HEK293 (cell line): ENCODE results near the gene AP2A1.

Experiments
- KLF16 ChIP-seq: fragments of 450-650 bp; formaldehyde crosslinking; IDR thresholded peaks from 2 replicates; pipeline ENCODE4 v1.5.1; 2017; ENCODE audit warnings: missing biosample characterization, missing genetic modification characterization
- TRIM28 ChIP-seq: IDR thresholded peaks from 2 replicates; pipeline ENCODE4 v1.6.1; 2011; ENCODE audit warnings: low read length, control low read depth, borderline replicate concordance
- YY2 ChIP-seq: fragments of 450-650 bp; formaldehyde crosslinking; IDR thresholded peaks from 2 replicates; pipeline ENCODE4 v1.5.1; 2016; ENCODE audit warnings: missing biosample characterization, missing genetic modification characterization
- ZBTB26 ChIP-seq: fragments of 450-650 bp; formaldehyde crosslinking; optimal IDR thresholded peaks from 2 replicates; pipeline ENCODE3; 2016; ENCODE audit warnings: missing biosample characterization, mild to moderate bottlenecking, missing genetic modification characterization
- ZFP37 ChIP-seq: fragments of 450-650 bp; formaldehyde crosslinking; IDR thresholded peaks from 2 replicates; pipeline ENCODE4 v1.5.1; 2016; ENCODE audit warnings: missing biosample characterization, missing genetic modification characterization
- ZNF10 ChIP-seq: fragments of 450-650 bp; formaldehyde crosslinking; IDR thresholded peaks from 2 replicates; pipeline ENCODE4 v1.5.1; 2017; ENCODE audit warnings: missing biosample characterization, missing genetic modification characterization
- ZNF23 ChIP-seq: fragments of 450-650 bp; formaldehyde crosslinking; IDR thresholded peaks from 2 replicates; pipeline ENCODE4 v1.5.1; 2016; ENCODE audit warnings: missing biosample characterization, missing genetic modification characterization, borderline replicate concordance
- ZNF274 ChIP-seq, 2 experiments: fragments of 200-500 bp in 1 of 2; fragments of 450-650 bp in 1 of 2; sonication (Bioruptor generic) in 1 of 2; formaldehyde crosslinking in 1 of 2; IDR thresholded peaks; 2 replicates each; pipeline versions ENCODE4 v1.5.1 to v1.6.1; 2014 to 2016; ENCODE audit warnings: borderline replicate concordance in 1 of 2, inconsistent platforms in 1 of 2, low read length in 1 of 2, missing biosample characterization in 1 of 2, missing genetic modification characterization in 1 of 2
- ZNF510 ChIP-seq: fragments of 450-650 bp; formaldehyde crosslinking; IDR thresholded peaks from 2 replicates; pipeline ENCODE4 v1.5.1; 2018; ENCODE audit warnings: mild to moderate bottlenecking, missing genetic modification characterization, missing biosample characterization; ENCODE audit not compliant: insufficient replicate concordance
- ZNF670 ChIP-seq: fragments of 450-650 bp; formaldehyde crosslinking; IDR thresholded peaks from 2 replicates; pipeline ENCODE4 v1.5.1; 2016; ENCODE audit warnings: missing biosample characterization, missing genetic modification characterization, low read depth
- TF ChIP-seq, protein P1 (sequence below): fragments of 450-650 bp; formaldehyde crosslinking; IDR thresholded peaks from 2 replicates; pipeline ENCODE4 v1.5.1; 2016; ENCODE audit warnings: missing biosample characterization, missing genetic modification characterization
- TF ChIP-seq, protein P2 (sequence below): fragments of 450-650 bp; formaldehyde crosslinking; IDR thresholded peaks from 2 replicates; pipeline ENCODE4 v1.5.1; 2016; ENCODE audit warnings: missing biosample characterization, missing genetic modification characterization
- TF ChIP-seq, protein P3 (sequence below): fragments of 450-650 bp; formaldehyde crosslinking; IDR thresholded peaks from 2 replicates; pipeline ENCODE4 v1.5.1; 2016; ENCODE audit warnings: missing biosample characterization, missing genetic modification characterization, borderline replicate concordance

GRCh38 chr19:49772850-49773432 lies 6.1 kb downstream of the AP2A1 start:
- TF ChIP-seq ZBTB26 (tag by site-specific recombination) (no peak), ZNF274 (IDR thresholded peaks at IDR 0.05; ENCODE audit: low read length) (no peak), ZNF274 (tag by site-specific recombination; IDR thresholded peaks at IDR 0.05; ENCODE audit: borderline replicate concordance) (no peak), TRIM28 (no peak), ZNF670 (no peak), ZNF23 (tag by site-specific recombination) (no peak), ZFP37 (no peak), YY2 (no peak), ZNF510 (tag by site-specific recombination) (no peak), ZNF10 (no peak), KLF16 (tag by site-specific recombination) (no peak)
- TF ChIP-seq, protein P1, sequence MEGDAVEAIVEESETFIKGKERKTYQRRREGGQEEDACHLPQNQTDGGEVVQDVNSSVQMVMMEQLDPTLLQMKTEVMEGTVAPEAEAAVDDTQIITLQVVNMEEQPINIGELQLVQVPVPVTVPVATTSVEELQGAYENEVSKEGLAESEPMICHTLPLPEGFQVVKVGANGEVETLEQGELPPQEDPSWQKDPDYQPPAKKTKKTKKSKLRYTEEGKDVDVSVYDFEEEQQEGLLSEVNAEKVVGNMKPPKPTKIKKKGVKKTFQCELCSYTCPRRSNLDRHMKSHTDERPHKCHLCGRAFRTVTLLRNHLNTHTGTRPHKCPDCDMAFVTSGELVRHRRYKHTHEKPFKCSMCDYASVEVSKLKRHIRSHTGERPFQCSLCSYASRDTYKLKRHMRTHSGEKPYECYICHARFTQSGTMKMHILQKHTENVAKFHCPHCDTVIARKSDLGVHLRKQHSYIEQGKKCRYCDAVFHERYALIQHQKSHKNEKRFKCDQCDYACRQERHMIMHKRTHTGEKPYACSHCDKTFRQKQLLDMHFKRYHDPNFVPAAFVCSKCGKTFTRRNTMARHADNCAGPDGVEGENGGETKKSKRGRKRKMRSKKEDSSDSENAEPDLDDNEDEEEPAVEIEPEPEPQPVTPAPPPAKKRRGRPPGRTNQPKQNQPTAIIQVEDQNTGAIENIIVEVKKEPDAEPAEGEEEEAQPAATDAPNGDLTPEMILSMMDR (tag by site-specific recombination), result no peak
- TF ChIP-seq, protein P2, sequence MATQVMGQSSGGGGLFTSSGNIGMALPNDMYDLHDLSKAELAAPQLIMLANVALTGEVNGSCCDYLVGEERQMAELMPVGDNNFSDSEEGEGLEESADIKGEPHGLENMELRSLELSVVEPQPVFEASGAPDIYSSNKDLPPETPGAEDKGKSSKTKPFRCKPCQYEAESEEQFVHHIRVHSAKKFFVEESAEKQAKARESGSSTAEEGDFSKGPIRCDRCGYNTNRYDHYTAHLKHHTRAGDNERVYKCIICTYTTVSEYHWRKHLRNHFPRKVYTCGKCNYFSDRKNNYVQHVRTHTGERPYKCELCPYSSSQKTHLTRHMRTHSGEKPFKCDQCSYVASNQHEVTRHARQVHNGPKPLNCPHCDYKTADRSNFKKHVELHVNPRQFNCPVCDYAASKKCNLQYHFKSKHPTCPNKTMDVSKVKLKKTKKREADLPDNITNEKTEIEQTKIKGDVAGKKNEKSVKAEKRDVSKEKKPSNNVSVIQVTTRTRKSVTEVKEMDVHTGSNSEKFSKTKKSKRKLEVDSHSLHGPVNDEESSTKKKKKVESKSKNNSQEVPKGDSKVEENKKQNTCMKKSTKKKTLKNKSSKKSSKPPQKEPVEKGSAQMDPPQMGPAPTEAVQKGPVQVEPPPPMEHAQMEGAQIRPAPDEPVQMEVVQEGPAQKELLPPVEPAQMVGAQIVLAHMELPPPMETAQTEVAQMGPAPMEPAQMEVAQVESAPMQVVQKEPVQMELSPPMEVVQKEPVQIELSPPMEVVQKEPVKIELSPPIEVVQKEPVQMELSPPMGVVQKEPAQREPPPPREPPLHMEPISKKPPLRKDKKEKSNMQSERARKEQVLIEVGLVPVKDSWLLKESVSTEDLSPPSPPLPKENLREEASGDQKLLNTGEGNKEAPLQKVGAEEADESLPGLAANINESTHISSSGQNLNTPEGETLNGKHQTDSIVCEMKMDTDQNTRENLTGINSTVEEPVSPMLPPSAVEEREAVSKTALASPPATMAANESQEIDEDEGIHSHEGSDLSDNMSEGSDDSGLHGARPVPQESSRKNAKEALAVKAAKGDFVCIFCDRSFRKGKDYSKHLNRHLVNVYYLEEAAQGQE (tag by site-specific recombination), result no peak
- TF ChIP-seq, protein P3, sequence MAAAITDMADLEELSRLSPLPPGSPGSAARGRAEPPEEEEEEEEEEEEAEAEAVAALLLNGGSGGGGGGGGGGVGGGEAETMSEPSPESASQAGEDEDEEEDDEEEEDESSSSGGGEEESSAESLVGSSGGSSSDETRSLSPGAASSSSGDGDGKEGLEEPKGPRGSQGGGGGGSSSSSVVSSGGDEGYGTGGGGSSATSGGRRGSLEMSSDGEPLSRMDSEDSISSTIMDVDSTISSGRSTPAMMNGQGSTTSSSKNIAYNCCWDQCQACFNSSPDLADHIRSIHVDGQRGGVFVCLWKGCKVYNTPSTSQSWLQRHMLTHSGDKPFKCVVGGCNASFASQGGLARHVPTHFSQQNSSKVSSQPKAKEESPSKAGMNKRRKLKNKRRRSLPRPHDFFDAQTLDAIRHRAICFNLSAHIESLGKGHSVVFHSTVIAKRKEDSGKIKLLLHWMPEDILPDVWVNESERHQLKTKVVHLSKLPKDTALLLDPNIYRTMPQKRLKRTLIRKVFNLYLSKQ (tag by site-specific recombination), result no peak
